Measurements from ENCODE around the gene CEP135.
A peak's percentile ranks its signal among the peaks of the same experiment; 100 is the strongest.
"Not testable (repeated sequence)": the region's sequence is repeated elsewhere in the genome, so short reads cannot be mapped to it uniquely, and the experiment has no call there.

The CEP135 gene

GRCh38 chr4:55947912-55948725 lies 626 bp upstream of the CEP135 start:
- DNase-seq = no peak

GRCh38 chr4:55949482-55949802 lies 697 bp downstream of the CEP135 start:
- no peak for DNase-seq

DNA sequence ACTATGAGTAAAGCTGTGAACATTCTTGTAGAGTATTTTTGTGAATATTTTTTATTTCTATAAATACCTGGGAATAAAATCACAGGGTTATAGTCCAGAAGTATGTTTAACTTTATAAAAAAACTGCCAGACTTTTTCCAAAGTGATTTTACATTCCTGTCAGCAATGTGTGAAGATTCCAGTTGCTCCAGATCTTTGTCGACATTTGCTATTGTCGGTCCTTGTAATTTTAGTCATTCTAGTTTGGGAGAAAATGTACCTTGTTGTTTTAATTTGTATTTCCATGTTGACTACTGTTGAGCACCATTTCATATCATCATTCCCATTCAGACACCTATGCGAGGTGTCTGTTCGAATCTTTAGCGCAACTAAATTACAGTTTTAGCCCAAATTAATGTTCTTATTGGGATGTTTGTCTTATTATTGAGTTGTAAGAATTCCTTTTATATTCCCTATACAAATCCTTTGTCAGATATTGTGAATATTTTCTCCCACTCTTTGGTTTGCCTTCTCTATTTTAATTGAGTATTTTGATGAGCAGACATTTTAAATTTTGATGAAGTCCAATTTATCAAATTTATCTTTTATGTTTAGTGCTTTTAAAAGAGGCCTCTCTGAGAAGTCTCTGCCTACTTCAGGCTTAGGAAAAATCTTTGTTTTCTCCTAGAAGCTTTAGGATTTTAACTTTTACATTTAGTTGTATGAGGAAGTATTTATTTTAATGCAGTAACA lies 2.6 kb downstream of the CEP135 start:
- DNase-seq = no peak

DNA sequence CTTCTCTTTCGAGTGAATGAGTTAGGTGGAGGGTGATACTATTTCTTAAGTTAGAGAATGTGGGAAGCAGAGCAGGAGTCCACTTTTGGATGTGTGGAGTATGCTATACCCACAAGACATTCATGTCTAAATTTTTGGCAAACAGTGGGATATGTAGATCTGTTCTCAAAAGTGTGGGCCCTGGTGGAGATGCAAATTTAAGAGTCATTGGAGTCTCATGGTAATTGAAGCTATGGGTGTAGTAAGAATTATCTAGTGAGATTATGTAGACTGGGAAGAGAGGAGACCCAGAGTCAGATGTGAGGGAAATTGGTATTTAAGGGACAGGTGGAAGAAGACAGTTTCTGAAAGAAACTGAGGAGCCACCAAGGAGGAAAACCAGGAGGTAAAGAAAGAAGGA lies 7.0 kb downstream of the CEP135 start:
- DNase-seq = no peak

DNA sequence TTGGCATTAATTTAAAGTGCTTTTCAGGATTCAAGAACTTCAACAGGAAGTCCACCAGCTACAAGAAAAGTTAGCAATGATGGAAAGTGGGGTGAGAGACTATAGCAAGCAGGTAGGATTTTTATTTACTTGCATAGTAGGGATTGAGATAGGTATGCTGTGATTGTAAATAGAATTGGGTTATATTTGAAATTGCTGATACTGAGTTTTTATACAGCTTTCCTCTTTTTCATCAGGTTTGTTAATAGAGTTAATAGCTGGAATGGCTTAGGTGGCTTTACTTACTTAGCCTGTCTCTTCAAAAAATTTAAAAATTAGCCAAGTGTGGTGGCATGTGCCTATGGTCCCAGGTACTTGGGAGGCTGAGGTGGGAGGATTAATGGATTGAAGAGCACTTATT lies 10.9 kb downstream of the CEP135 start:
- no peak for DNase-seq

- DNase-seq = no peak
Observed at GRCh38 chr4:55964046-55964445, 15.3 kb downstream of the CEP135 start.

DNA sequence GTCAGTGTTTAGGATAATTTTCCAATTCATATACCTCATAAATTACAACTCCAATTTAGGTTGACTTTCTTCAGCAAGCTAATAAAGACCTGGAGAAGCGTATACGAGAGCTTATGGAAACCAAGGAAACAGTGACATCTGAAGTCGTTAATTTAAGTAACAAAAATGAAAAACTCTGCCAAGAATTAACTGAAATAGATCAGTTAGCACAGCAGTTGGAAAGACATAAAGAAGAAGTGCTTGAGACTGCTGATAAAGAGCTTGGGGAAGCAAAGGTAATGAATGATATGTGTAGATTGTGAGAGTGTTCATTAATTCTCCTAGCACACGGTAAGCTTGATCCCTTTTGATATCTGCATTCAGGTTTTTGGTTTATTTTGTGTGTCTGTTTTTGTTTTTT lies 16.8 kb downstream of the CEP135 start:
- DNase-seq = no peak

DNA sequence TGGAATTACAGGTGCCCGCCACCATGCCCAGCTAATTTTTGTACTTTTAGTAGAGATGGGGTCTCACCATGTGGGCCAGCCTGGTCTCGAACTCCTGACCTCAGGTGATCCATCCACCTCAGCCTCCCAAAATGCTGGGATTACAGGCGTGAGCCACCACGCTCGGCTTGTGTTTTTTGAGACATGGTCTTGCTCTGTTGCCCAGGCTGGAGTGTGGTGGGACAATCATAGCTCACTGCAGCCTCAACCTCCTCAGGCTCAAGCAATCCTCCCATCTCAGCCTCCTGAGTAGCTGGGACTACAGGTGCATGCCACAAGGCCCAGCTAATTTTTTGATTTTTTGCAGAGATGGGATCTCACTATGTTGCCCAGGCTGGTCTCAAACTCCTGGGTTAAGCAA lies 17.6 kb downstream of the CEP135 start:
- not testable (repeated sequence) for DNase-seq

DNA sequence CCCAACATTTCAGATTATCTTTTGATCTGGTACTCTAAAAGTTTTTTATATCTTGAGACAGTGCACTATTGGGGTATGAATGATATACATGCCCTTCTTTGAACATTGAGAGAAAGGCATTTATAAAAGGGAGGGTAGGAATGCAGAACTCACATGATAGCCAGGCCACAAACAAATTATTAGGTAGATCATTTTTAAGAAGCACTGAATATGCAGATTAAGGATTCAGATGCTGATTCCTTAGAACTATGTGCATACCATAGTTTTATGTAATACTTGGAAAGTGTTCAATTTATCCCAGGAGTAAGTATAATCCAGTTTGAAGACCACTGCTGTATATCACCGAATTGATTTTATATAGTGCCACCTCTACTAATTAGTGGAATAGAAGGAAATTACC lies 18.6 kb downstream of the CEP135 start:
- no peak for DNase-seq

DNA sequence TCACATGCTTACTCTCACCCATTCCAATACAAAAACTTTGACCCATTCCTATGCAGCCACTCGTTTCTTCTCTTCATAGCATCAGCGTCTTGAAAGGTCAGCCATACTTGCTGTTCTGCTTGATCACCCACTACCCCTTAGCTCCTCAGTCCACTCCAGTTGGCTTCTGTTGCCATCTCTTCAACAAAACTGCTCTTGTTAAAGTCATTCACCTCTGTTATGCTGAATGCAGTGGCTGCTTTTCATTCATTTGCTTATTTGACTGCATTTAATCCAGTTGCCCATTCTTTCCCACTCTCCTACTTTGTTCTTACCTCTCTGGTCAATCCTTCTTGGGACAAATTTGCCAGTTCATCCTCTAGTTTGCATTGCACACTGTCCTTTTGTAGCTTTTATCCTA lies 24.9 kb downstream of the CEP135 start:
- no peak for DNase-seq

GRCh38 chr4:55977811-55978210 lies 29.1 kb downstream of the CEP135 start:
- DNase-seq = no peak

GRCh38 chr4:55979562-55979961 lies 30.8 kb downstream of the CEP135 start:
- DNase-seq = no peak

- no peak for DNase-seq
Observed at GRCh38 chr4:55980725-55981124, 32.0 kb downstream of the CEP135 start.

- no peak for DNase-seq
Observed at GRCh38 chr4:55982976-55983375, 34.2 kb downstream of the CEP135 start.

GRCh38 chr4:55989766-55990165 lies 41.0 kb downstream of the CEP135 start:
- DNase-seq = no peak

GRCh38 chr4:55993994-55994663 lies 45.4 kb downstream of the CEP135 start:
- no peak for DNase-seq

- no peak for DNase-seq
Observed at GRCh38 chr4:55996646-55997045, 47.9 kb downstream of the CEP135 start.

GRCh38 chr4:56003606-56004005 lies 54.9 kb downstream of the CEP135 start:
- no peak for DNase-seq

DNA sequence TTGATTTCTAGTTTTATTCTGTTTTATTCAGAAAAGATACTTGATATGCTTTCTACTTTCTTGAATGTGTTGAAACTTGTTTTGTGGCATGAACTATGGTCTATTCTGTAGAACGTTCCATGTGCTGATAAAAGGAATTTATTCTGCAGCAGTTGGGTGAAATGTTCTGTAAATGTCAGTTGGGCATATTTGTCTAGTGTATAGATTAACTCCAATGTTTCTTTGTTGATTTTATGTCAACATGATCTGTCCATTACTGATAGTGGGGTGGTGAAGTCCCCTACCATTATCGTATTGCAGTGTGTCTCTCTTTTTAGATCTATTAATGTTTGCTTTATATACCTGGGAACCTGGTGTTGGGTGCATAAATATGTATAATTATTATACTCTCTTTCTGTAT lies 55.5 kb downstream of the CEP135 start:
- DNase-seq = no peak

DNA sequence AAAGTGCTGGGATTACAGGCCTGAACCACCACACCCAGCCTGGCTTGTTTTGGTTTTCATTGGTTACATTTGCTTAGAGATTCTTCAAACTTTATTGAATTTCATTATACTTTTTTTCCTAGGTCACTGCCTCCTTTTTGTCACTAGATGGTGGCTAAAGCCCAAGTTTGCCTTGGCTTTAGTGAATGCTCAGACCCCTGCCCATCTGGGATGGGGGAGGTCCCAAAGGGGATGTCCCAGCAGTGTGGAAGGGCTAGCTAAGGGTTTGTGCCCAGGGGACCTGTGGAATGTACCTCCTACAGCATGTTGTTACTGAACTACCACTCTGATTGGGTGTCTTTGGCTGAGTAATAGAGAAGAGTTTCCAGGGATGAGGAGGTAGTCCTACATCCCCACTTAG lies 58.4 kb downstream of the CEP135 start:
- DNase-seq = no peak

DNA sequence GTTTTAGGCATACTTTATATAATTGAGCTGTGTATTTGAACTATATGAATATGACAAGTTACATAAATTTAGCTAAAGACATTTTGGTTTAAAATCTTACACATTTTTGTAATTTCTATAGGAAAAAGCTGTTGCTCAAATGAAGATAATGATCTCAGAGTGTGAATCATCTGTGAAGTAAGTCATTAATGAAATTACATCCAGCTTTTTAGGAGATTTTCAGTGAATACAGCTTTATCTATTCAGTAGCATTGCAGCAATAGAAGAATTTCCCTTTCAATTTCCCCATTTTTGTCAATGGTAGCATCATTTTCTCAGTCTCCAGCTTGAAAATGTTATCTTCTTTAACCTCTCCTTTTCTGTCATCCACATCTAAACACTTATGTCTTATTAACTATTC lies 59.5 kb downstream of the CEP135 start:
- no peak for DNase-seq

DNA sequence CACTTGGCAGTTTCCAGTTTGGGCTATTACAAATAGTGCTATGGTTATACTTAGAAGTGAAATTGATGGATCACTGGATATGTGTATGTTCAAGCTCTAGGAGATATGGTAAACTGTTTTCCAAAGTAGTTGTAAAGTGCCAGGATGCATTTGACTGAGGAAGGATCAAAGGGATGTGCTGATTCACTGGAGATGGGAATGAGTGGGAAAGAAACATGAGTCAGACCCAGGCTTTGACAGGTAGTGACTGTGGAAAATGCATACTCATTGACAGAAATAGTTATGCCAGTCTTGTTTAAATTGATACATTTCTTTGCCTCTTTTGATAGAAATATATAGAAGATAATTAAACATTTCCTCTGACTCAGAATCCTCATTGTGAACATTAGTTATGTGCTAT lies 77.9 kb downstream of the CEP135 start:
- peak; percentile 17 for DNase-seq

- DNase-seq = no peak
Observed at GRCh38 chr4:56028165-56028564, 79.4 kb downstream of the CEP135 start.

DNA sequence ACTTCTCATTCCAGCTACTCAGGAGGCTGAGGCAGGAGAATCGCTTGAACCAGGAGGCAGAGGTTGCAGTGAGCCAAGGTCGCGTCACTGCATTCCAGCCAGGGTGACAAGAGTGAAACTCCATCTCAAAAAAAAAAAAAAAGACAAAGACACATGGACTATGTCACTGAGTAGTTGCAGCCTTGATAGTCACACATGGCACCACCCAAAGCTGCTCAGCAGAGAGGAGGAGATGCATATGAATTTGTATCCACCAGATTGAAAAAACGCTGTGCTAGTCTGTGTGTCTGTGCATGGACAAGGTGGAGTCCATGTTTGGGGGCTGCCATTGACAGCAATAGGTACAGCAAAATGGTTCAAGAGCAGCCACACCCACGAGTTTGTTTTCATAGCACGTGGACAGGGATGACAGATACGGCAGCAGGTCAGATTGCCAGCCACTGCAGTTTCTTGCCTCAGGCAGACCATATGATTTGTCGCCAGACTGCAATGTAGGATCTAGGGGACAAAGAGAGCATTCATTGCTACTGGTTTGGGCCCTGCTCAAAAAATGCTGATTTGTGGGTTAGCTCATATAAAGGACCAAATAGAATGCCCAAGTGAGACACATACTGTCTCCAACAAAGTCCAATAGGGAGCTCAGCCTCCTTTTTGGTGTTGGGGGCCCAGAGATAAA lies 89.9 kb downstream of the CEP135 start:
- no peak for DNase-seq

All from DMS53 (cell line).